ENCODE data around the gene MAGEH1.

MAGEH1 gene

DNA sequence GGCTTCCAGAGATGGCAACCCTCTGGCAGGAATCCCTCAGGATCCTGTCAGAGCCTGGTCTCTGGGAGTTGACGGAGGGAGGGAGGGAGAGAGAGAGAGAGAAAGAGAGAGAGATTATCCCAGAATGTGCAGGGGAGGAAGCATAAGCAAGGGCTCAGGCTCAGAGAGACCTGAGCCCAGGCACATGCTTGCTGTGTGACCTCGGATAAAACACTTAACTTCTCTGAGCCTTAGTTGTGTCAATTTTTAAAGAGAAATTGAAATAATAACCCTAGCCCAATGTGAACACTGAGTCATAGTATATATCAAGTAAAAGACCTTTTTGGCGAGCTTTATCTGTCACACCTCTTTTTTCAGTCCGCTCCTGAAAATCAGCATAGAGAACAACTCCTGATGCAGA lies 38.2 kb downstream of the MAGEH1 start:
- DNase-seq = no peak

- DNase-seq = peak in 2 of 51 donors; percentile 0
Observed at GRCh38 chrX:55490974-55491373, 39.0 kb downstream of the MAGEH1 start.

All from hypothalamus (tissue), 51 donors.